AG04450 (cell line): ENCODE results near the gene TSHZ1. TPM values are rescaled to one million over a fixed set of nuclear protein-coding genes. Genes with fewer than 3 reads are reported as not detected.

Source experiments
- CTCF ChIA-PET: fragments of 300-600, 350-600 bp; formaldehyde crosslinking; extraction: SDS; loops from one replicate; lab custom pipeline; 2022; ENCODE audit warnings: antibody characterized with exemption, inconsistent platforms; lab: Charles Lee
- POLR2A ChIA-PET: fragments of 350-600 bp; formaldehyde crosslinking; extraction: SDS; loops from one replicate; lab custom pipeline; 2021; ENCODE audit warnings: antibody characterized with exemption, inconsistent platforms; lab: Yijun Ruan, JAX
- DNase-seq: peaks from one replicate; pipeline ENCODE4 v3.0.0-alpha.2; 2011; ENCODE audit warnings: low read depth, low spot score
- H3K27ac ChIP-seq: one replicate; pipeline ENCODE4 v1.5.1; 2012; ENCODE audit warnings: low read depth, low read length, control low read depth
- H3K27me3 ChIP-seq: one replicate; pipeline ENCODE4 v1.6.0; 2012; ENCODE audit warnings: low read length; ENCODE audit not compliant: control insufficient read depth, insufficient read depth
- H3K4me3 ChIP-seq: 2 replicates; pipeline ENCODE4 v1.5.1; 2011; ENCODE audit warnings: mild to moderate bottlenecking, low read depth, low read length, control low read depth
- H3K9me3 ChIP-seq: 2 replicates; pipeline ENCODE4 v1.5.1; 2012; ENCODE audit warnings: low read length; ENCODE audit not compliant: control insufficient read depth, insufficient read depth
- CTCF ChIP-seq: IDR thresholded peaks from 2 replicates; pipeline ENCODE4 v1.5.1; 2011; ENCODE audit warnings: low read depth, low read length, control low read depth, inconsistent platforms
- polyA plus RNA-seq: library from polyadenylated mRNA; depleted of rRNA; stranded (reverse); fragments of >200 nt; gene quantifications from 2 replicates; pipeline ENCODE4 v1.2.3, GENCODE V29; 2011

The TSHZ1 gene
- polyA plus RNA-seq, 1 experiment = 3.9 TPM

- no peak for DNase-seq
- CTCF ChIA-PET = no interaction called here
Observed at GRCh38 chr18:75189696-75190095, 20.9 kb upstream of the TSHZ1 start.

GRCh38 chr18:75192899-75193298 lies 17.7 kb upstream of the TSHZ1 start:
- ChIA-PET CTCF (no interaction called here), POLR2A (no interaction called here)
- no peaks in the 10 kb centered on the region for H3K9me3 ChIP-seq

More at GRCh38 chr18:75189696-75190095, 20.9 kb upstream of the TSHZ1 start:
- TF ChIP-seq CTCF = no peak
- no peaks in the 10 kb centered on the region for H3K27me3 ChIP-seq
- no peaks in the 10 kb centered on the region for H3K9me3 ChIP-seq
- POLR2A ChIA-PET = no interaction called here
- H3K27ac ChIP-seq = no peak overlapping the region
- H3K4me3 ChIP-seq = no peak overlapping the region

GRCh38 chr18:75198036-75198435 lies 12.6 kb upstream of the TSHZ1 start:
- CTCF ChIA-PET = no interaction called here
- TF ChIP-seq CTCF = no peak
- DNase-seq = no peak
- Histone ChIP-seq H3K27me3 (no peaks in the 10 kb centered on the region), H3K4me3 (no peak overlapping the region), H3K27ac (no peak overlapping the region), H3K9me3 (no peaks in the 10 kb centered on the region)
- POLR2A ChIA-PET = no interaction called here

More at GRCh38 chr18:75192899-75193298, 17.7 kb upstream of the TSHZ1 start:
- H3K27ac ChIP-seq = no peak overlapping the region
- H3K27me3 ChIP-seq = no peaks in the 10 kb centered on the region
- H3K4me3 ChIP-seq = no peak overlapping the region
- TF ChIP-seq CTCF = no peak
- no peak for DNase-seq

GRCh38 chr18:75199327-75199726 lies 11.3 kb upstream of the TSHZ1 start:
- no peak overlapping the region for H3K27ac ChIP-seq
- ChIA-PET POLR2A (no interaction called here), CTCF (interaction anchor here (0.6 to 0.7 kb wide), 2 partner anchors 407 to 1589 kb away, joined by 4 to 6 read pairs; no protein-coding TSS in a partner anchor)
- H3K4me3 ChIP-seq = no peak overlapping the region
- H3K9me3 ChIP-seq = no peaks in the 10 kb centered on the region; the same call in 1 of the 2 replicates
- H3K27me3 ChIP-seq = no peaks in the 10 kb centered on the region
- no peak for TF ChIP-seq CTCF
- DNase-seq = no peak

- H3K4me3 ChIP-seq = no peak overlapping the region
- POLR2A ChIA-PET = no interaction called here
- H3K9me3 ChIP-seq = no peaks in the 10 kb centered on the region; the same call in 1 of the 2 replicates
- H3K27me3 ChIP-seq = peaks cover 2% of the 10 kb centered on the region
- DNase-seq = no peak
- no peak overlapping the region for H3K27ac ChIP-seq
- TF ChIP-seq CTCF = no peak
- CTCF ChIA-PET = no interaction called here
Observed at GRCh38 chr18:75200071-75200470, 10.5 kb upstream of the TSHZ1 start.
